ENCODE results near the gene CYGB.

DNA sequence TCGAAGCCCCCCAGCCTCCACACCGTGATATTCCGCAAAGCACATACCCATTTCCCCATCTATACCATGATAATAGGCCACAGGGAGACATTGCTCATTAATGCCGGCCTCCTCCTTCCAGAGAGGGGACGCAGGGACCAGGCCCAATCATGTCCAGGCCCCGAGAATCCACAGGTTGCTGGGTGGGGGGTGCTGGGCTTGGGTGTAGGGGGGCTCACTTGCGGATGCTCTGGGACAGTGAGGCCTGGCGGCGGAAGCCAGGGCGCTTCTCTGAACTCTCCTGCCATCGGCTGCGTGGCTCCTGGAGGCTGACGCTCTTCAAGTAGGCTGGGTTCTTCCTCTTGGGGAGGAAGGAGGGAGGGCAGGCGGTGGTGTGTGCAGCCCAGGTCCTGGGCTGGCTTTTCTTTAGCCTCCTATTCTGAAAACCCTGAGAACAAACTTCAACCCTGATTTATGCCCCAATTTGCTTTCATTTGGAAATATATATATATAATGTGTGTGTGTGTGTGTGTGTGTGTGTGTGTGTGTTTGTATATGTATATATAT, 57.9 kb downstream of the CYGB start:
- TF ChIP-seq, protein P1, sequence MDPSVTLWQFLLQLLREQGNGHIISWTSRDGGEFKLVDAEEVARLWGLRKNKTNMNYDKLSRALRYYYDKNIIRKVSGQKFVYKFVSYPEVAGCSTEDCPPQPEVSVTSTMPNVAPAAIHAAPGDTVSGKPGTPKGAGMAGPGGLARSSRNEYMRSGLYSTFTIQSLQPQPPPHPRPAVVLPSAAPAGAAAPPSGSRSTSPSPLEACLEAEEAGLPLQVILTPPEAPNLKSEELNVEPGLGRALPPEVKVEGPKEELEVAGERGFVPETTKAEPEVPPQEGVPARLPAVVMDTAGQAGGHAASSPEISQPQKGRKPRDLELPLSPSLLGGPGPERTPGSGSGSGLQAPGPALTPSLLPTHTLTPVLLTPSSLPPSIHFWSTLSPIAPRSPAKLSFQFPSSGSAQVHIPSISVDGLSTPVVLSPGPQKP (IDR thresholded peaks at IDR 0.05; ENCODE audit: low read depth, low read length), result no peak
- TF ChIP-seq CBX5 (IDR thresholded peaks at IDR 0.05; ENCODE audit: low read depth), result no peak
- TF ChIP-seq RAD21 (IDR thresholded peaks at IDR 0.05; ENCODE audit: insufficient read depth, low read depth, low read length), result no peak
- TF ChIP-seq NFYB (IDR thresholded peaks at IDR 0.05; ENCODE audit: insufficient read depth, low read depth, low read length), result no peak
- TF ChIP-seq RCOR1 (conservative IDR thresholded peaks at IDR 0.05; ENCODE audit: low read depth, low read length), result no peak
- no peak for TF ChIP-seq HDAC6 (IDR thresholded peaks at IDR 0.05; ENCODE audit: unreplicated experiment)
- no peak for TF ChIP-seq CBFB (IDR thresholded peaks at IDR 0.05; ENCODE audit: low read depth)
- no peak for TF ChIP-seq ESRRA (IDR thresholded peaks at IDR 0.05; ENCODE audit: low read length)
- TF ChIP-seq, protein P2, sequence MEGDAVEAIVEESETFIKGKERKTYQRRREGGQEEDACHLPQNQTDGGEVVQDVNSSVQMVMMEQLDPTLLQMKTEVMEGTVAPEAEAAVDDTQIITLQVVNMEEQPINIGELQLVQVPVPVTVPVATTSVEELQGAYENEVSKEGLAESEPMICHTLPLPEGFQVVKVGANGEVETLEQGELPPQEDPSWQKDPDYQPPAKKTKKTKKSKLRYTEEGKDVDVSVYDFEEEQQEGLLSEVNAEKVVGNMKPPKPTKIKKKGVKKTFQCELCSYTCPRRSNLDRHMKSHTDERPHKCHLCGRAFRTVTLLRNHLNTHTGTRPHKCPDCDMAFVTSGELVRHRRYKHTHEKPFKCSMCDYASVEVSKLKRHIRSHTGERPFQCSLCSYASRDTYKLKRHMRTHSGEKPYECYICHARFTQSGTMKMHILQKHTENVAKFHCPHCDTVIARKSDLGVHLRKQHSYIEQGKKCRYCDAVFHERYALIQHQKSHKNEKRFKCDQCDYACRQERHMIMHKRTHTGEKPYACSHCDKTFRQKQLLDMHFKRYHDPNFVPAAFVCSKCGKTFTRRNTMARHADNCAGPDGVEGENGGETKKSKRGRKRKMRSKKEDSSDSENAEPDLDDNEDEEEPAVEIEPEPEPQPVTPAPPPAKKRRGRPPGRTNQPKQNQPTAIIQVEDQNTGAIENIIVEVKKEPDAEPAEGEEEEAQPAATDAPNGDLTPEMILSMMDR (IDR thresholded peaks at IDR 0.05 in 2 of 3, conservative IDR thresholded peaks at IDR 0.05 in 1 of 3; ENCODE audit: control insufficient read depth in 2 of 3, extremely low read depth in 1 of 3, insufficient read depth in 1 of 3, low read depth in 3 of 3, low read length in 3 of 3), result no peak
- TF ChIP-seq POLR2A (IDR thresholded peaks at IDR 0.05; ENCODE audit: low read depth, low read length), result no peak
- no peak for TF ChIP-seq GATAD2B (conservative IDR thresholded peaks at IDR 0.05; ENCODE audit: low read depth)
- no peak for TF ChIP-seq BRCA1 (IDR thresholded peaks at IDR 0.05; ENCODE audit: low read depth, low read length)
- no peak for TF ChIP-seq EZH2 (IDR thresholded peaks at IDR 0.05; ENCODE audit: borderline replicate concordance, control insufficient read depth, low read depth, low read length)
- TF ChIP-seq BACH1 (IDR thresholded peaks at IDR 0.05; ENCODE audit: borderline replicate concordance), result no peak
